Measurements from ENCODE around the gene PCDHA1. TPM values are rescaled to one million over a fixed set of nuclear protein-coding genes. Genes with fewer than 3 reads are reported as not detected.

The PCDHA1 gene
- total RNA-seq, 4 donors from 2014 or later: not detected

DNA sequence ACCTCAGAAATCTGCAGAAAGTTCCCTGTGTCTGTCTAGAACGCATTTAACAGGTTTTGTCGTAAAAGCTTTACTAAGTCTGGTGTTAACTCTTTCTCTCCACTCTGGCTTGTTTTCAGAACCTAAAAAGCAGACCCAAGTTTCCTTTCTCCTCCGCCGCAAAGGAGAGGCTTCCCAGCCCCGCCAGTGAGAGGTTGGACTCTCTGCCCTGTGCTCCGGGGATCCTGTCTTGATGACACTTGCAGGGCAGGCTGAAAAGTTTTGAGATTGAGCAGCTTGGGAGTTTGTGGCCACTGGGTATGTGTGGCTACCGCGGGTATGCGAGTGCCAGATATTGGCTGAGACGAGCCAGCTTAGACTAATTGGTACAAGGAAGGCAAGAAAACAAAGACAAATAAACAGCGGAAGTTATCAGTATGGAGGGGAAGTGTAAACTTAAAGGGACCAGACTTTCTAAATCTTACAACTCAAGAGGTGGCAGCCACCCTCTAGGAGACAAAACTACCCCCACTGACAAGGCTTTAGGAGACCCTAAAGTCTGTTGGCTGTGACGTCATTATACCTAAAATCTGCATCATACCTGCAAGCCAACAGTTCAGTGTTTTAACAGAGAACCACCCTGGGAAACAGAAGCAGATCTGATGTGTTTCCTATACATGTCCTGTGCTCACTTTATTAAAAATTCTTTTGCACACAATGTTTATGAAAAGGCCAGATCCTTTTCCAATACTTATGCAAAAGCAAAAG lies 224.3 kb downstream of the PCDHA1 start:
- 65 to 70% methylated on average over 12 of the region's 12 CpGs for WGBS, 2 donors
- intact Hi-C loops (cut with DNase I; ENCODE audit: low total_unique reads): no loop called here
- TF ChIP-seq, protein P1, sequence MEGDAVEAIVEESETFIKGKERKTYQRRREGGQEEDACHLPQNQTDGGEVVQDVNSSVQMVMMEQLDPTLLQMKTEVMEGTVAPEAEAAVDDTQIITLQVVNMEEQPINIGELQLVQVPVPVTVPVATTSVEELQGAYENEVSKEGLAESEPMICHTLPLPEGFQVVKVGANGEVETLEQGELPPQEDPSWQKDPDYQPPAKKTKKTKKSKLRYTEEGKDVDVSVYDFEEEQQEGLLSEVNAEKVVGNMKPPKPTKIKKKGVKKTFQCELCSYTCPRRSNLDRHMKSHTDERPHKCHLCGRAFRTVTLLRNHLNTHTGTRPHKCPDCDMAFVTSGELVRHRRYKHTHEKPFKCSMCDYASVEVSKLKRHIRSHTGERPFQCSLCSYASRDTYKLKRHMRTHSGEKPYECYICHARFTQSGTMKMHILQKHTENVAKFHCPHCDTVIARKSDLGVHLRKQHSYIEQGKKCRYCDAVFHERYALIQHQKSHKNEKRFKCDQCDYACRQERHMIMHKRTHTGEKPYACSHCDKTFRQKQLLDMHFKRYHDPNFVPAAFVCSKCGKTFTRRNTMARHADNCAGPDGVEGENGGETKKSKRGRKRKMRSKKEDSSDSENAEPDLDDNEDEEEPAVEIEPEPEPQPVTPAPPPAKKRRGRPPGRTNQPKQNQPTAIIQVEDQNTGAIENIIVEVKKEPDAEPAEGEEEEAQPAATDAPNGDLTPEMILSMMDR (IDR thresholded peaks at IDR 0.05): no peak
- no peak for TF ChIP-seq POLR2A (IDR thresholded peaks at IDR 0.05)
- H3K4me3 ChIP-seq (ENCODE audit: low read depth, poor library complexity, severe bottlenecking): no peak overlapping the region
- DNase-seq (ENCODE audit: low spot score in 2 of 2): no peak

DNA sequence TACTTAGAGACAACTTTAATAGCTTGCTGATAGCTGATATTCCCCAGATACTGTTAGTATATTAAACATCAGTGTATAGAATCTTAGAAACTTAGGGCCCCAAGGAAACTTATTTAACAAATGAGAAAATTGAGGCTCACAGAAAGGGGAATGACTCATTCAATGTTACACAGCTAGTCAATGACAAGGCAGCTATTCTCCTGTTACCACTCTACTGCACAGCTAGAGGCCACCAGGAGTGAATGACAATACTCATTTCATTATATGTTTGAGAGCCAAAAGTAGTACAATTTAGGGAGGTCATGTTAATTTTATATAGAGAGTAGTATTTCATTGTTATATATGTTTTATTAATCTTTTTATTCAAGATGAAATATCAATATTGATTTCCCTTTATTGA lies 232.0 kb downstream of the PCDHA1 start:
- no peak for DNase-seq (ENCODE audit: low spot score in 2 of 2)
- intact Hi-C loops (cut with DNase I; ENCODE audit: low total_unique reads): no loop called here
- TF ChIP-seq, protein P1 (IDR thresholded peaks at IDR 0.05): no peak
- TF ChIP-seq POLR2A (IDR thresholded peaks at IDR 0.05): no peak
- no peak overlapping the region for H3K4me3 ChIP-seq (ENCODE audit: low read depth, poor library complexity, severe bottlenecking)

DNA sequence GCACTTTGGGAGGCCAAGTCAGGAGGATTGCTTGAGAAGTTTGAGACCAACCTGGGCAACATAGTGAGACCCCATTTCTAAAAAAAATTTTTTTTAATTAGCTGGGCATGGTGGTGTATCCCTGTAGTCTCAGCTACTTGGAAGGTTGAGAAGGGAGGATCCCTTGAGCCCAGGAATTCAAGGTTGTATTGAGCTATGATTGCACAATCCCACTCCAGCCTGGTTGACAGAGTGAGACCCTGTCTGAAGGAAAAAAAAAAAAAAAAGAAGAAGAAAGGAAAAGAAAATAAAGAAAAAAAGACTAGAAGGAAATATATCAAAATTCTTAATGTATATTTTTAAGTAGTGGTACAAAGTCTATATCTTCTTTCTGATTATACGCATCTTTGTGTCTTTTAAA lies 236.4 kb downstream of the PCDHA1 start:
- intact Hi-C loops (cut with DNase I; ENCODE audit: low total_unique reads): no loop called here
- no peak overlapping the region for H3K4me3 ChIP-seq (ENCODE audit: low read depth, poor library complexity, severe bottlenecking)
- TF ChIP-seq, protein P1 (IDR thresholded peaks at IDR 0.05): no peak
- no peak for TF ChIP-seq POLR2A (IDR thresholded peaks at IDR 0.05)
- WGBS, 2 donors: 97 to 100% methylated on average over 1 of the region's 1 CpG
- DNase-seq (ENCODE audit: low spot score in 2 of 2): no peak

DNA sequence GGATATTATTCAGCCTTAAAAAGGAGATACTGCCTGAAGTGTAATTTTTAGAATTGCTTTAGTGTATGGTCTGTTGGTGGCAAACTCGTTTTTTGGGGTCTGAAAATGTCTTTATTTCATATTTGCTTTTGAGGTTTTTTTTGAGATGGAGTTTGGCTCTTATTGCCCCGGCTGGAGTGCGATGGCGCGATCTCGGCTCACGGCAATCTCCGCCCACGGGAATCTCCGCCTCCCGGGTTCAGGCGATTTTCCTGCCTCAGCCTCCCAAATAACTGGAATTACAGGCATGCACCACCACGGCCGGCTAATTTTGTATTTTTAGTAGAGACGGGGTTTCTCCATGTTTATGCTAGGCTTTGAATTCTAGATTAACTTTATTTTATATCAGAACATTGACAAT lies 245.1 kb downstream of the PCDHA1 start:
- DNase-seq (ENCODE audit: low spot score in 2 of 2): no peak
- H3K4me3 ChIP-seq (ENCODE audit: low read depth, poor library complexity, severe bottlenecking): no peak overlapping the region
- TF ChIP-seq, protein P1 (IDR thresholded peaks at IDR 0.05): no peak
- no peak for TF ChIP-seq POLR2A (IDR thresholded peaks at IDR 0.05)
- 88 to 89% methylated on average over 15 of the region's 15 CpGs for WGBS, 2 donors
- intact Hi-C loops (cut with DNase I; ENCODE audit: low total_unique reads): no loop called here

DNA sequence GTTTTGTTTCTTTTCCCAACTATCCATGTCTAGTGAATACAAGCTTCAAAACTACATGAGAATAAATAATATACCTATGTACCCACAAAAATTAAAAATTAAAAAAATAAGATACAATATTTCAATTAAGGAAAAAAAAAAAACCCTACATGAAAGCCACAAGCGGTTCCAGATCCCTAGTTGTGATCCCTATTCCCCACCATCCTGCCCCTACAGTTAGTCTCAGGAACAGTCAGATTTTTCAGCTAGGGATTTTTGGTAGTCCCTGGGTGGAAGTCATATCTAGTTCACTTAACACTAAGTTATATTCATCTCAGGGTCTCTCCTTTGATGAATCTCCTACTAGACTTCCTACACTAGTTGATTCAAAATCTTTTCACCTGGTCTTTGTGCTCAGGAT lies 246.7 kb downstream of the PCDHA1 start:
- 67 to 79% methylated on average over 1 of the region's 1 CpG for WGBS, 2 donors
- TF ChIP-seq POLR2A (IDR thresholded peaks at IDR 0.05): no peak
- TF ChIP-seq, protein P1 (IDR thresholded peaks at IDR 0.05): no peak
- DNase-seq (ENCODE audit: low spot score in 2 of 2): no peak
- H3K4me3 ChIP-seq (ENCODE audit: low read depth, poor library complexity, severe bottlenecking): no peak overlapping the region
- intact Hi-C loops (cut with DNase I; ENCODE audit: low total_unique reads): no loop called here

DNA sequence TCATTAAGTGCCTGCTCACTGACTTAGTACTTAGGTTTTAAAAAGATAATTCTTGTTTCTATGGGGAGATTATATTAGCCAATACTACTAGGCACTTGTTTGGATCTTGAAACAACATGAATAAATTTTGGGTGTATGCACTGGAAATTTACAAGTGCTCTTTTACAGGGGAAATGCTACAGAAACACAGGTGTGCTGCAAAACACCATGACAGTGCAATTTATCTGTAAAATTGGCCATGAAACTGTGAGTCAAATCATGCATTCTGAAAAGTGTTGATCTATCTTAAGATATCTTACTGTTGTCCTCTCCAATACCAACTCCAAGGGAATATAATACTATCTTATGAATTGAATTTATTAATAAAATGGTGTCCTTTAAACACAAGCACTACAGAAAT lies 253.1 kb downstream of the PCDHA1 start:
- H3K4me3 ChIP-seq (ENCODE audit: low read depth, poor library complexity, severe bottlenecking): no peak overlapping the region
- intact Hi-C loops (cut with DNase I; ENCODE audit: low total_unique reads): no loop called here
- no peak for TF ChIP-seq POLR2A (IDR thresholded peaks at IDR 0.05)
- TF ChIP-seq, protein P1 (IDR thresholded peaks at IDR 0.05): no peak
- no peak for DNase-seq (ENCODE audit: low spot score in 2 of 2)

Data from lower leg skin (tissue), 4 donors.